ENCODE data around the gene PPME1.

The PPME1 gene

GRCh38 chr11:74141241-74141695, 29.8 kb upstream of the PPME1 start:
- Histone ChIP-seq H2BK12ac (ENCODE audit: low read length) (peak overlapping the region; percentile 42), H2AK5ac (ENCODE audit: low read length) (no peak overlapping the region), H4K8ac (ENCODE audit: low read depth, low read length) (no peak overlapping the region), H3K79me2 (ENCODE audit: control insufficient read depth, insufficient read depth, low read length, poor library complexity) (no peaks in the 10 kb centered on the region), H2BK120ac (ENCODE audit: insufficient read depth, low read length, poor library complexity) (peak overlapping the region; percentile 52), H3K4me1 (ENCODE audit: control insufficient read depth in 1 of 2, insufficient read depth in 2 of 2, low read length in 2 of 2) (peaks cover 7 to 12% of the 10 kb centered on the region in 2 experiments), H3K23ac (ENCODE audit: low read length) (no peak overlapping the region), H3K9me3 (ENCODE audit: insufficient read depth, low read depth, low read length) (no peaks in the 10 kb centered on the region), H3K4ac (ENCODE audit: low read depth, low read length) (no peak overlapping the region), H3K18ac (ENCODE audit: low read length) (no peak overlapping the region), H3K14ac (ENCODE audit: low read length) (no peak overlapping the region), H3K79me1 (ENCODE audit: low read length) (peaks cover 12% of the 10 kb centered on the region), H2AFZ (ENCODE audit: insufficient read depth, low read length, poor library complexity) (no peak overlapping the region), H3K4me2 (ENCODE audit: low read length) (no peak overlapping the region), H3K27ac (ENCODE audit: low read depth, low read length) (peak overlapping the region; percentile 11), H4K12ac (ENCODE audit: low read depth, low read length) (no peak overlapping the region), H4K91ac (ENCODE audit: low read depth, low read length) (peak overlapping the region; percentile 81), H3K36me3 (ENCODE audit: control insufficient read depth in 1 of 2, insufficient read depth in 2 of 2, low read length in 2 of 2) (no peaks in the 10 kb centered on the region), H3K27me3 (ENCODE audit: insufficient read depth, low read length) (no peaks in the 10 kb centered on the region), H3K4me3 (ENCODE audit: low read depth, low read length) (no peak overlapping the region), H2BK5ac (ENCODE audit: low read depth, low read length, poor library complexity) (no peak overlapping the region), H3K9ac (ENCODE audit: low read length) (no peak overlapping the region)
- WGBS (ENCODE audit: extremely low coverage, insufficient coverage, insufficient read length), result no CpG with 5 or more reads among the region's 2 CpGs
- peak; percentile 52 to 87 for DNase-seq

GRCh38 chr11:74141908-74142307, 29.2 kb upstream of the PPME1 start:
- Histone ChIP-seq H4K91ac (ENCODE audit: low read depth, low read length) (peak overlapping the region; percentile 81), H3K9me3 (ENCODE audit: insufficient read depth, low read depth, low read length) (no peaks in the 10 kb centered on the region), H3K9ac (ENCODE audit: low read length) (no peak overlapping the region), H3K4me3 (ENCODE audit: low read depth, low read length) (no peak overlapping the region), H4K8ac (ENCODE audit: low read depth, low read length) (no peak overlapping the region), H3K4ac (ENCODE audit: low read depth, low read length) (no peak overlapping the region), H3K18ac (ENCODE audit: low read length) (no peak overlapping the region), H3K4me2 (ENCODE audit: low read length) (no peak overlapping the region), H3K27ac (ENCODE audit: low read depth, low read length) (no peak overlapping the region), H3K23ac (ENCODE audit: low read length) (no peak overlapping the region), H3K79me1 (ENCODE audit: low read length) (peaks cover 12% of the 10 kb centered on the region), H2BK12ac (ENCODE audit: low read length) (peak overlapping the region; percentile 42), H3K79me2 (ENCODE audit: control insufficient read depth, insufficient read depth, low read length, poor library complexity) (no peaks in the 10 kb centered on the region), H3K14ac (ENCODE audit: low read length) (no peak overlapping the region), H2AFZ (ENCODE audit: insufficient read depth, low read length, poor library complexity) (no peak overlapping the region), H3K4me1 (ENCODE audit: control insufficient read depth in 1 of 2, insufficient read depth in 2 of 2, low read length in 2 of 2) (peaks cover 7 to 12% of the 10 kb centered on the region in 2 experiments), H3K36me3 (ENCODE audit: control insufficient read depth in 1 of 2, insufficient read depth in 2 of 2, low read length in 2 of 2) (no peaks in the 10 kb centered on the region), H2BK5ac (ENCODE audit: low read depth, low read length, poor library complexity) (no peak overlapping the region), H2AK5ac (ENCODE audit: low read length) (no peak overlapping the region), H2BK120ac (ENCODE audit: insufficient read depth, low read length, poor library complexity) (peak overlapping the region; percentile 52), H3K27me3 (ENCODE audit: insufficient read depth, low read length) (no peaks in the 10 kb centered on the region), H4K12ac (ENCODE audit: low read depth, low read length) (no peak overlapping the region)
- DNase-seq, result no peak
- no CpG with 5 or more reads among the region's 3 CpGs for WGBS (ENCODE audit: extremely low coverage, insufficient coverage, insufficient read length)

- no peak overlapping the region for H4K91ac ChIP-seq (ENCODE audit: low read depth, low read length)
- H3K18ac ChIP-seq (ENCODE audit: low read length), result no peak overlapping the region
- no CpG with 5 or more reads among the region's 3 CpGs for WGBS (ENCODE audit: extremely low coverage, insufficient coverage, insufficient read length)
- no peak overlapping the region for H4K8ac ChIP-seq (ENCODE audit: low read depth, low read length)
- peaks cover 10 to 14% of the 10 kb centered on the region in 2 experiments for H3K4me1 ChIP-seq (ENCODE audit: control insufficient read depth in 1 of 2, insufficient read depth in 2 of 2, low read length in 2 of 2)
- H3K9me3 ChIP-seq (ENCODE audit: insufficient read depth, low read depth, low read length), result no peaks in the 10 kb centered on the region
- H3K27me3 ChIP-seq (ENCODE audit: insufficient read depth, low read length), result no peaks in the 10 kb centered on the region
- H3K79me1 ChIP-seq (ENCODE audit: low read length), result peaks cover 12% of the 10 kb centered on the region
- H3K4me3 ChIP-seq (ENCODE audit: low read depth, low read length), result no peak overlapping the region
- H2AFZ ChIP-seq (ENCODE audit: insufficient read depth, low read length, poor library complexity), result no peak overlapping the region
- no peak overlapping the region for H3K14ac ChIP-seq (ENCODE audit: low read length)
- H2BK120ac ChIP-seq (ENCODE audit: insufficient read depth, low read length, poor library complexity), result no peak overlapping the region
- H2AK5ac ChIP-seq (ENCODE audit: low read length), result no peak overlapping the region
- no peak overlapping the region for H3K27ac ChIP-seq (ENCODE audit: low read depth, low read length)
- H2BK5ac ChIP-seq (ENCODE audit: low read depth, low read length, poor library complexity), result no peak overlapping the region
- H3K23ac ChIP-seq (ENCODE audit: low read length), result no peak overlapping the region
- H3K36me3 ChIP-seq (ENCODE audit: control insufficient read depth in 1 of 2, insufficient read depth in 2 of 2, low read length in 2 of 2), result no peaks in the 10 kb centered on the region
- H3K9ac ChIP-seq (ENCODE audit: low read length), result no peak overlapping the region
- no peaks in the 10 kb centered on the region for H3K79me2 ChIP-seq (ENCODE audit: control insufficient read depth, insufficient read depth, low read length, poor library complexity)
- DNase-seq, result peak in 1 of 2 donors; percentile 52
- H4K12ac ChIP-seq (ENCODE audit: low read depth, low read length), result no peak overlapping the region
- no peak overlapping the region for H3K4ac ChIP-seq (ENCODE audit: low read depth, low read length)
- H2BK12ac ChIP-seq (ENCODE audit: low read length), result no peak overlapping the region
- no peak overlapping the region for H3K4me2 ChIP-seq (ENCODE audit: low read length)
Measured at GRCh38 chr11:74142624-74143023, 28.5 kb upstream of the PPME1 start.

- Histone ChIP-seq H3K9ac (ENCODE audit: low read length) (no peak overlapping the region), H2AFZ (ENCODE audit: insufficient read depth, low read length, poor library complexity) (no peak overlapping the region), H3K79me1 (ENCODE audit: low read length) (peaks cover 7% of the 10 kb centered on the region), H2AK5ac (ENCODE audit: low read length) (no peak overlapping the region), H3K79me2 (ENCODE audit: control insufficient read depth, insufficient read depth, low read length, poor library complexity) (no peaks in the 10 kb centered on the region), H3K4me3 (ENCODE audit: low read depth, low read length) (no peak overlapping the region), H4K12ac (ENCODE audit: low read depth, low read length) (no peak overlapping the region), H2BK120ac (ENCODE audit: insufficient read depth, low read length, poor library complexity) (no peak overlapping the region), H3K23ac (ENCODE audit: low read length) (no peak overlapping the region), H4K91ac (ENCODE audit: low read depth, low read length) (no peak overlapping the region), H3K4me2 (ENCODE audit: low read length) (no peak overlapping the region), H4K8ac (ENCODE audit: low read depth, low read length) (no peak overlapping the region), H3K27ac (ENCODE audit: low read depth, low read length) (no peak overlapping the region), H2BK12ac (ENCODE audit: low read length) (no peak overlapping the region), H2BK5ac (ENCODE audit: low read depth, low read length, poor library complexity) (no peak overlapping the region), H3K9me3 (ENCODE audit: insufficient read depth, low read depth, low read length) (no peaks in the 10 kb centered on the region), H3K27me3 (ENCODE audit: insufficient read depth, low read length) (no peaks in the 10 kb centered on the region), H3K18ac (ENCODE audit: low read length) (no peak overlapping the region), H3K4me1 (ENCODE audit: control insufficient read depth in 1 of 2, insufficient read depth in 2 of 2, low read length in 2 of 2) (peaks cover 7 to 11% of the 10 kb centered on the region in 2 experiments), H3K4ac (ENCODE audit: low read depth, low read length) (no peak overlapping the region), H3K36me3 (ENCODE audit: control insufficient read depth in 1 of 2, insufficient read depth in 2 of 2, low read length in 2 of 2) (no peaks in the 10 kb centered on the region), H3K14ac (ENCODE audit: low read length) (no peak overlapping the region)
- no CpG with 5 or more reads among the region's 4 CpGs for WGBS (ENCODE audit: extremely low coverage, insufficient coverage, insufficient read length)
- no peak for DNase-seq
Measured at GRCh38 chr11:74144592-74144991, 26.5 kb upstream of the PPME1 start.

Measured in trophoblast cell (in vitro differentiated cells and primary cell).